AG04450 (cell line): ENCODE data around the gene MPZL1. TPM values are rescaled to one million over a fixed set of nuclear protein-coding genes. Genes with fewer than 3 reads are reported as not detected.
"Not testable (repeated sequence)": the region's sequence is repeated elsewhere in the genome, so short reads cannot be mapped to it uniquely, and the experiment has no call there.

Source experiments
- CTCF ChIA-PET: fragments of 300-600, 350-600 bp; formaldehyde crosslinking; extraction: SDS; loops from one replicate; lab custom pipeline; 2022; ENCODE audit warnings: antibody characterized with exemption, inconsistent platforms; lab: Charles Lee
- POLR2A ChIA-PET: fragments of 350-600 bp; formaldehyde crosslinking; extraction: SDS; loops from one replicate; lab custom pipeline; 2021; ENCODE audit warnings: antibody characterized with exemption, inconsistent platforms; lab: Yijun Ruan, JAX
- DNase-seq: peaks from one replicate; pipeline ENCODE4 v3.0.0-alpha.2; 2011; ENCODE audit warnings: low read depth, low spot score
- H3K27ac ChIP-seq: one replicate; pipeline ENCODE4 v1.5.1; 2012; ENCODE audit warnings: low read depth, low read length, control low read depth
- H3K27me3 ChIP-seq: one replicate; pipeline ENCODE4 v1.6.0; 2012; ENCODE audit warnings: low read length; ENCODE audit not compliant: control insufficient read depth, insufficient read depth
- H3K4me3 ChIP-seq: 2 replicates; pipeline ENCODE4 v1.5.1; 2011; ENCODE audit warnings: mild to moderate bottlenecking, low read depth, low read length, control low read depth
- H3K9me3 ChIP-seq: 2 replicates; pipeline ENCODE4 v1.5.1; 2012; ENCODE audit warnings: low read length; ENCODE audit not compliant: control insufficient read depth, insufficient read depth
- polyA plus RNA-seq: library from polyadenylated mRNA; depleted of rRNA; stranded (reverse); fragments of >200 nt; gene quantifications from 2 replicates; pipeline ENCODE4 v1.2.3, GENCODE V29; 2011
- TF ChIP-seq, protein P1 (sequence below): IDR thresholded peaks from 2 replicates; pipeline ENCODE4 v1.5.1; 2011; ENCODE audit warnings: low read depth, low read length, control low read depth, inconsistent platforms

The MPZL1 gene
- polyA plus RNA-seq, 1 experiment = 198 TPM

DNA sequence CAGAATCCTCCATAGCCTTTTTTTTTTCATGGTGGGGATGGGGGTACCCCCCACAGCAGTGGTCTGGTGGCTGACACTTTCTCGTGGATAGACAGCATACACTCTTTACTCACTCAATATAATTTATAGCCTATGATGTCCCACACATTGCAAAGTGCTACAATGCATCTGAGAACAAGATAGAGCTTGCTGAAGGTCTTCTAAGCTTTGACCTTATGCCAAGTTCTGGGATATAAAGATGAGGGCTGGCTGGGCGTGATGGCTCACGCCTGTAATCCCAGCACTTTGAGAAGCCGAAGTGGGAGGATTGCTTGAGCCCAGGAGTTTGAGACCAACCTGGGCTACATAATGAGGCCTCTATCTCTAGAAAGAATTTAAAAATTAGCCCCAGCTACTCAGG is 78.0 kb downstream of the MPZL1 start:
- ChIA-PET CTCF (interaction anchor here (0.5 to 1.2 kb wide), 4 partner anchors 56 to 579 kb away, joined by 3 to 8 read pairs (median 3); no protein-coding TSS in a partner anchor), POLR2A (no interaction called here)
- no peaks in the 10 kb centered on the region for H3K27me3 ChIP-seq
- DNase-seq = no peak
- H3K4me3 ChIP-seq = no peak overlapping the region
- H3K27ac ChIP-seq = no peak overlapping the region
- TF ChIP-seq, protein P1, sequence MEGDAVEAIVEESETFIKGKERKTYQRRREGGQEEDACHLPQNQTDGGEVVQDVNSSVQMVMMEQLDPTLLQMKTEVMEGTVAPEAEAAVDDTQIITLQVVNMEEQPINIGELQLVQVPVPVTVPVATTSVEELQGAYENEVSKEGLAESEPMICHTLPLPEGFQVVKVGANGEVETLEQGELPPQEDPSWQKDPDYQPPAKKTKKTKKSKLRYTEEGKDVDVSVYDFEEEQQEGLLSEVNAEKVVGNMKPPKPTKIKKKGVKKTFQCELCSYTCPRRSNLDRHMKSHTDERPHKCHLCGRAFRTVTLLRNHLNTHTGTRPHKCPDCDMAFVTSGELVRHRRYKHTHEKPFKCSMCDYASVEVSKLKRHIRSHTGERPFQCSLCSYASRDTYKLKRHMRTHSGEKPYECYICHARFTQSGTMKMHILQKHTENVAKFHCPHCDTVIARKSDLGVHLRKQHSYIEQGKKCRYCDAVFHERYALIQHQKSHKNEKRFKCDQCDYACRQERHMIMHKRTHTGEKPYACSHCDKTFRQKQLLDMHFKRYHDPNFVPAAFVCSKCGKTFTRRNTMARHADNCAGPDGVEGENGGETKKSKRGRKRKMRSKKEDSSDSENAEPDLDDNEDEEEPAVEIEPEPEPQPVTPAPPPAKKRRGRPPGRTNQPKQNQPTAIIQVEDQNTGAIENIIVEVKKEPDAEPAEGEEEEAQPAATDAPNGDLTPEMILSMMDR = no peak
- H3K9me3 ChIP-seq = no peaks in the 10 kb centered on the region

DNA sequence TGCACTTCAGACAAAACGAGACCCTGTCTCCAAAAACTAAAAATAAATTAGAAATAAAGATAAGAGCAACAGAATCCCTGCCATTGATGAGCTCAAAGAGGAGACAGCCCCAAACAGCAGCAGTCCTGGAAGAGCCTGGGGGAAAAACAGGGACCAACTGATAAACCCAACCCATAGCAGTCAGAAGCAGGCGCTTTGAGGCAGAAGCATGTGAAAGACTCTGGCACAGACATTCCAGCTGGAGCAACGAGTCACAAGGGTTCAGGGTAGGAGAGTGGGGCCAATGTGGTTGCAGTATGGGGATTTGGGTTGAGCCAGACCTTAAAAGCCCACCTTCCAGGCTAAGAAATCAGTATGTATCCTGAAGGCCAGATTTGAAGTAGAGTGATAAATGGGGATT is 78.5 kb downstream of the MPZL1 start:
- TF ChIP-seq, protein P1 = no peak
- no peak for DNase-seq
- no peaks in the 10 kb centered on the region for H3K9me3 ChIP-seq
- no peaks in the 10 kb centered on the region for H3K27me3 ChIP-seq
- H3K27ac ChIP-seq = no peak overlapping the region
- no peak overlapping the region for H3K4me3 ChIP-seq
- CTCF ChIA-PET = interaction anchor here (0.5 to 1.2 kb wide), 4 partner anchors 8 to 580 kb away, joined by 3 read pairs; no protein-coding TSS in a partner anchor
- POLR2A ChIA-PET = interaction anchor here (0.7 kb wide), 1 partner anchor 136 kb away, joined by 3 read pairs; the partner anchor contains the start of gene DCAF6

DNA sequence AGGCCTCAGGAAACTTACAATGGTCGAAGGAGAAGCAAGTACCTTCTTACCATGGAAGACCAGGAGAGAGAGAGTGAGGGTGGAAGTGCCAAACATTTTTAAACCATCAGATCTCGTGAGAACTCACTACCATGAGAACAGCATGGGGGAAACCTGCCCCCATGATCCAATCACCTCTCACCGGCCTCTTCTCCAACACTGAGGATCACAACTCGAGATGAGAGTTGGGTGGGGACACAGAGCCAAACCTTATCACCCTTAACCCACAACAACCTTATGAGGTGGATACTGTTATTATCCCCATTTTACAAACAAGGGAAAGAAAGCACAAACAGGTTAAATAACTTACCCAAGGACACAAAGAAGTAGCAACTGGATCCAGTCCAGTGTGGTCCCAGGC is 80.5 kb downstream of the MPZL1 start:
- Histone ChIP-seq H3K27ac (no peak overlapping the region), H3K9me3 (peaks cover 9% of the 10 kb centered on the region; the same call in 1 of the 2 replicates), H3K27me3 (no peaks in the 10 kb centered on the region), H3K4me3 (no peak overlapping the region)
- CTCF ChIA-PET = interaction anchor here (0.5 to 2.2 kb wide), 8 partner anchors 10 to 263 kb away, joined by 3 to 10 read pairs (median 4); no protein-coding TSS in a partner anchor
- TF ChIP-seq, protein P1 = no peak
- no peak for DNase-seq
- POLR2A ChIA-PET = no interaction called here

DNA sequence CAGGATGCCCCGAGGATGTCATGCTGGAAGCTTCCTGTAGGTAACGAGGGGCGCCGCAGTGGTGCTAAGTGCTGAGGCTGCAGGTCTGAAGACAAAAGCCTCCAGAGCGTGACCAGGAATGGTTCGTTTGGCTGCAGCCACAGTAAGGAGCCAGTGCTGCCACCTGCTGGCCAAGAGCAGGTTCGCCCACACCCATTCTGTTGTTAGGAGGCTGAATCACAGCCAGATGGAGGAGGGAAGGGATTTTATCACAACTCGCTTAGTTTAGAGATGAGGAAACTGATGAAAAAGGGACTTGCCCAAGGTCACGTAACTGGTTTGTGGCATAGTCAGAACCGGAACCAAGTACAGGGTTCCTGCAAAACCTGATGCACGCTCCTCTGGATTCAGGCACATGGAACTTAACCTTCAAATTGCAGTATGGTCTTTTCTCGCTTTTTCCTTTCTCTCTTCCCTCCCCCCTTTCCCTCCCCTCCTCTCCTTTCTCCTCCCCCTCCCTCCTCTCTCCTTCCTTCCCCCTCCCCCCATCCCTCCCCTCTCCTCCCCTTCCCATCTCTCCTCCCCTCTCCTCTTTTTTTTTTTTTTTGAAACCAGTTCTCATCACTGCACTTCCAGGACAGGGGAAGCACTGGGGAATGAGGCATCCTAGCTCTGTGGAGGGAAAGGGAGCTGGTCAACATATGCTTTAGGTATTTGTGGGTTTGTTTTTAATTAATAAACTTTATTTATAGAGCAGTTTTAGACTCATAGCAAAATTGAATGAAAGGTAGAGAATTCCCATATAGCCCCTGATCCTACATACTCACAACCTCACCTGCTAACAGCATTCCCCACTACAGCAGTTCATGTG is 81.8 kb downstream of the MPZL1 start:
- H3K27me3 ChIP-seq = no peaks in the 10 kb centered on the region
- H3K4me3 ChIP-seq = no peak overlapping the region
- peak; percentile 89 for DNase-seq
- ChIA-PET POLR2A (interaction anchor here (0.6 kb wide), 2 partner anchors 25 to 87 kb away, joined by 3 to 13 read pairs; no protein-coding TSS in a partner anchor), CTCF (interaction anchor here (0.6 to 2.2 kb wide), 35 partner anchors 10 to 1980 kb away, joined by 3 to 15 read pairs (median 4); no protein-coding TSS in a partner anchor)
- TF ChIP-seq, protein P1 = peak; percentile 96
- no peak overlapping the region for H3K27ac ChIP-seq
- peaks cover 9% of the 10 kb centered on the region; the same call in 1 of the 2 replicates for H3K9me3 ChIP-seq

DNA sequence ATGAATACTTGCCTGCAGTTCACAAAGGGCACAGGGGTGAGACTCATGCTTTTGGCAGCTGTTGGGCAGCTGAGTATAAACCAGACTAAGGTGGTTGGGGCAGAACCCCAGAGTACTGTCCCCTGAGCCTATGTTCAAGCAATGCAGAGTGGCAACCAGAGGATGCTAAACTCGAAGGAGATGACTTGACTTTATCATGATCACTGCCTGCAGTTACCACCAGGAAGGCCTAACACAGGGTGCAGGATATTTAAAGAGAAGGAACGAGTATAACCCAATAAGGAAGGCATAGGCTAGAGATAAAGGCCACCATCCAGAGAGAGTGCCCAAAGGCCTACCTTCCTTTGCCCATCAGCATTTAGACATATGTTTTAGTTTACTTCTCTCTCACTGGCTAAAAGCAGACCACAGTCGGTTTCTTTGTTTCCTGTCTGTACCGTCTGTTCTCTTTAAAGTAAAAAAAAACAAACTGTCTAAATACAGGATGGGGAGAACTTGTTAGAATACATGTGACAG is 83.3 kb downstream of the MPZL1 start:
- CTCF ChIA-PET = interaction anchor here (1.0 to 1.1 kb wide), 3 partner anchors 24 to 130 kb away, joined by 3 to 4 read pairs (median 3); no protein-coding TSS in a partner anchor
- Histone ChIP-seq H3K4me3 (no peak overlapping the region), H3K27me3 (no peaks in the 10 kb centered on the region), H3K27ac (no peak overlapping the region), H3K9me3 (peaks cover 9% of the 10 kb centered on the region; the same call in 1 of the 2 replicates)
- POLR2A ChIA-PET = no interaction called here
- TF ChIP-seq, protein P1 = no peak
- DNase-seq = no peak

DNA sequence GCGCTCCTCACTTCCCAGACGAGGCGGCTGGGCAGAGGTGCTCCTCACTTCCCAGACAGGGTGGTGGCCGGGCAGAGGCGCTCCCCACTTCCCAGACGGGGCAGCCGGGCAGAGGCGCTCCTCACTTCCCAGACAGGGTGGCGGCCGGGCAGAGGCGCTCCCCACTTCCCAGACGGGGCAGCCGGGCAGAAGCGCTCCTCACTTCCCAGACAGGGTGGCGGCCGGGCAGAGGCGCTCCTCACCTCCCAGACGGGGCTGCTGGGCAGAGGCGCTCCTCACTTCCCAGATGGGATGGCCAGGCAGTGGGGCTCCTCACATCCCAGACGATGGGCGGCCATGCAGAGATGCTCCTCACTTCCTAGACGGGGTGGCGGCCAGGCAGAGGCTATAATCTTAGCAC is 84.5 kb downstream of the MPZL1 start:
- CTCF ChIA-PET, DNase-seq, H3K27ac ChIP-seq, H3K9me3 ChIP-seq, POLR2A ChIA-PET, H3K4me3 ChIP-seq, H3K27me3 ChIP-seq: not testable (repeated sequence)

DNA sequence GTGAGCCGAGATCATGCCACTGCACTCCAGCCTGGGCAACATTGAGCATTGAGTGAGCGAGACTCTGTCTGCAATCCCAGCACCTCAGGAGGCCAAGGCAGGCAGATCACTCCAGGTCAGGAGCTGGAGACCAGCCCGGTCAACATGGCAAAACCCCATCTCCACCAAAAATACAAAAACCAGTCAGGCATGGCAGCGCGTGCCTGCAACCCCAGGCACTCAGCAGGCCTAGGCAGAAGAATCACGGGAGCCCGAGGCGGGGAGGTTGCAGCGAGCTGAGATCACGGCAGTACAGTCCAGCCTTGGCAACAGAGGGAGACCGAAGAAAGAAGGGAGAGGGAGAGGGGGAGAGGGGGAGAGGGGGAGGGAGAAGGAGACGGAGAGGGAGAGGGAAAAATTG is 84.9 kb downstream of the MPZL1 start:
- POLR2A ChIA-PET, DNase-seq, H3K9me3 ChIP-seq, CTCF ChIA-PET, H3K27ac ChIP-seq, H3K4me3 ChIP-seq, H3K27me3 ChIP-seq: not testable (repeated sequence)
